ENCODE results near the gene MKS1. TPM values are rescaled to one million over a fixed set of nuclear protein-coding genes. Genes with fewer than 3 reads are reported as not detected.

MKS1 gene
- total RNA-seq (2022; extraction: Qiagen RNA extraction): 9.7 to 11.7 TPM (median 11.4 TPM) in 5 replicates

GRCh38 chr17:58219007-58219788 is at the start of gene MKS1:
MKS1 (minus strand) TSS chr17:58219255; CDS start chr17:58219230, 25 bp downstream.

GRCh38 chr17:58238147-58238634 is 19.1 kb upstream of the MKS1 start, which contains the start of gene LPO:
LPO (plus strand) TSS chr17:58238584; CDS start chr17:58242980, 4,396 bp downstream.

GRCh38 chr17:58192612-58193011 is 26.4 kb downstream of the MKS1 start, which contains the start of gene EPX:
EPX (plus strand) TSS chr17:58192726; CDS start chr17:58192847, 121 bp downstream.

GRCh38 chr17:58166682-58167081 is 52.4 kb downstream of the MKS1 start, which contains the start of gene OR4D2:
OR4D2 (plus strand) TSS chr17:58166982; CDS start chr17:58169656, 2,674 bp downstream.

Other genes with a start within 250 kb of the MKS1 start
- 42.5 to 50.3 TPM (median 47.3 TPM) in 5 replicates for gene VEZF1, start 231.0 kb downstream of the MKS1 start, total RNA-seq (2022; extraction: Qiagen RNA extraction)
- gene SRSF1, start 212.0 kb downstream of the MKS1 start, total RNA-seq (2022; extraction: Qiagen RNA extraction): 220 to 272 TPM (median 241 TPM) in 5 replicates
- gene DYNLL2, start 135.8 kb downstream of the MKS1 start, total RNA-seq (2022; extraction: Qiagen RNA extraction): 20.0 to 24.3 TPM (median 22.6 TPM) in 5 replicates
- 0.02 to 0.03 TPM in 2 of 5 replicates, not detected in the others for gene OR4D1, start 70.9 kb downstream of the MKS1 start, total RNA-seq (2022; extraction: Qiagen RNA extraction)
- gene OR4D2, start 52.3 kb downstream of the MKS1 start, total RNA-seq (2022; extraction: Qiagen RNA extraction): not detected in 5 replicates
- 0.03 TPM in 1 of 5 replicates, not detected in the others for gene EPX, start 26.5 kb downstream of the MKS1 start, total RNA-seq (2022; extraction: Qiagen RNA extraction)
- 0.06 to 0.10 TPM (median 0.08 TPM) in 4 of 5 replicates, not detected in the other for gene LPO, start 19.3 kb upstream of the MKS1 start, total RNA-seq (2022; extraction: Qiagen RNA extraction)
- gene MPO, start 61.7 kb upstream of the MKS1 start, total RNA-seq (2022; extraction: Qiagen RNA extraction): not detected in 5 replicates
- not detected in 5 replicates for gene TSPOAP1, start 109.5 kb upstream of the MKS1 start, total RNA-seq (2022; extraction: Qiagen RNA extraction)
- 99.0 to 159 TPM (median 146 TPM) in 5 replicates for gene SUPT4H1, start 132.9 kb upstream of the MKS1 start, total RNA-seq (2022; extraction: Qiagen RNA extraction)
- gene RNF43, start 198.3 kb upstream of the MKS1 start, total RNA-seq (2022; extraction: Qiagen RNA extraction): 0.26 to 0.45 TPM (median 0.34 TPM) in 5 replicates

All from A549 treated with AZD2906 at 1 μM for 4 hours (cell line).